GM19397 (cell line): ENCODE measurements around the gene CCDC183.
"Not testable (repeated sequence)": the region's sequence is repeated elsewhere in the genome, so short reads cannot be mapped to it uniquely, and the experiment has no call there.

Source experiments
- ATAC-seq: cut with Tn5 transposase; IDR thresholded peaks from one replicate; pipeline ENCODE4 v1.9.1; 2021; ENCODE audit warnings: mild to moderate bottlenecking, moderate library complexity; ENCODE audit not compliant: unreplicated experiment

CCDC183 gene

DNA sequence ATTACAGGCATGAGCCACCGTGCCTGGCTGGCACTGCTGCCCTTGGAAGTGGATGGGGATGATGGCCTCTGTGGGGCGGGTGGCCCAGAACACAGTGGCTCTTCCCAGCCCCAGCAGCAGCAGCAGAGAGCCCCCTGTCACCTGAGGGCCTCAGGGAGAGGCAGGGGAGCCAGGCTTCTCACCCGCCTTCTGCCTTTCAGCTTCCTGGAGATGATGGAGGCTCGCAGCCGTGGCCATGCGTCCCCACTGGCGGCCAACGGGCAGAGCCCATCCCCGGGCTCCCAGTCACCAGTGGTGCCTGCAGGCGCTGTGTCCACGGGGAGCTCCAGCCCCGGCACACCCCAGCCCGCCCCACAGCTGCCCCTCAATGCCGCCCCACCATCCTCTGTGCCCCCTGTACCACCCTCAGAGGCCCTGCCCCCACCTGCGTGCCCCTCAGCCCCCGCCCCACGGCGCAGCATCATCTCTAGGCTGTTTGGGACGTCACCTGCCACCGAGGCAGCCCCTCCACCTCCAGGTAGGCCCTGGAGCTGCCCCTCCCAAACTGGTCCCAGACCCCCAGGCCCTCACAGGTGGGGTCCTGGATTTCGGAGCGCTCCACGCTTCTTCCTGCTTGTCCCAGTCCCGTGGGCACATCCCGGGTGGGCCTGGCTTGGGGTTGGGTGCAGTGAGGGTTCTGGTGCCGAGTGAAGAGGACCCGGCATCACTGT lies 41.2 kb downstream of the CCDC183 start:
- no peak for ATAC-seq

DNA sequence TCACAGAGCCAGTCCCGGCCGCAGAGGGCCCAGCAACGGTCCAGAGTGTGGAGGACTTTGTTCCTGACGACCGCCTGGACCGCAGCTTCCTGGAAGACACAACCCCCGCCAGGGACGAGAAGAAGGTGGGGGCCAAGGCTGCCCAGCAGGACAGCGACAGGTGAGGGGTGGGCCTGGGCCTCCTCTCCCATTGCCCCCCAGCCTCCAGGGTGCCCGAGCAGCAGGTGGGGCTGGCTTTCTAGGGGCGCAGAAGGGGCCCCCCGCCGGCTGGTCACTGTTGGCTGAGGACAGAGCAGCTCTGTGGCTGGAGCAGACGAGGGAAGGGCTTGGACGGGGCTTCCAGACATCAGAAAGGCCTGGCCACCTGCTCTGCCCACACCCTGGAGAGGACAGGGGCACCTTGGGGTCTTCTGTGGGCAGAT lies 41.7 kb downstream of the CCDC183 start:
- ATAC-seq: not testable (repeated sequence)

DNA sequence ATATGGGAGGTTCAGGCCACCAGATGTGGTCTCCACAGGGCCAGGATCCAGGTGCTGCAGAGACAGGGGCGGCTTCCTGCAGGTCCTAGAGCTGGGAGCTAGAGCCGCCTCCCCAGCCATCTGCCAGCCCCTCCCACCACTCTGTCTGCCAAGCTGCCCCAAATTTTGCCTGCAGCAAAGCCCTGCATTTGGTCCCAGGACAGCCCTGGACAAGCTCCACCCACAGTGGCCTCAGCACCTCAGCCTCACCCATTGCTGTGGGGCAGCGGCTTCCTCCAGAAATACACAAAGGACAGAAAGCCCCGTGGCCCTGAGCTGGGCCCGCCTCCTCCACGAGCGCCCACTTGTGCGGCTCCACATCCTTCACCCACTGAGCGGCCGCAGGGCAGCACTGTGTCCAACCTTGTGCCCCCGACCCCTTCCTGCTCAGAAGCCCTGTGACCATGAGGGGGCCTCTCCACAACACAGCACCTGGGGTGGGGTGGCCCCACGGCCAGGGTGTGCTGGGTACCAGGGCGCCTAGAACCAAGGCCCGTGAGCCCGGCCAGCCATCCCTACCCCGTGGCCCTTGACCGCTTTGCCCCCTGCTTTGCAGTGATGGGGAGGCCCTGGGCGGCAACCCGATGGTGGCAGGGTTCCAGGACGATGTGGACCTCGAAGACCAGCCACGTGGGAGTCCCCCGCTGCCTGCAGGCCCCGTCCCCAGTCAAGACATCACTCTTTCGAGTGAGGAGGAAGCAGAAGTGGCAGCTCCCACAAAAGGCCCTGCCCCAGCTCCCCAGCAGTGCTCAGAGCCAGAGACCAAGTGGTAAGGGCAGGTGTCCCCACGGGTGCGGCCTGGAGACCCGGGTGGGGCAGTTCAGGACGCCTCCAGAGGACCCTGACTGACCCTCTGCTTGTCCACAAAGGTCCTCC lies 42.4 kb downstream of the CCDC183 start:
- no peak for ATAC-seq

DNA sequence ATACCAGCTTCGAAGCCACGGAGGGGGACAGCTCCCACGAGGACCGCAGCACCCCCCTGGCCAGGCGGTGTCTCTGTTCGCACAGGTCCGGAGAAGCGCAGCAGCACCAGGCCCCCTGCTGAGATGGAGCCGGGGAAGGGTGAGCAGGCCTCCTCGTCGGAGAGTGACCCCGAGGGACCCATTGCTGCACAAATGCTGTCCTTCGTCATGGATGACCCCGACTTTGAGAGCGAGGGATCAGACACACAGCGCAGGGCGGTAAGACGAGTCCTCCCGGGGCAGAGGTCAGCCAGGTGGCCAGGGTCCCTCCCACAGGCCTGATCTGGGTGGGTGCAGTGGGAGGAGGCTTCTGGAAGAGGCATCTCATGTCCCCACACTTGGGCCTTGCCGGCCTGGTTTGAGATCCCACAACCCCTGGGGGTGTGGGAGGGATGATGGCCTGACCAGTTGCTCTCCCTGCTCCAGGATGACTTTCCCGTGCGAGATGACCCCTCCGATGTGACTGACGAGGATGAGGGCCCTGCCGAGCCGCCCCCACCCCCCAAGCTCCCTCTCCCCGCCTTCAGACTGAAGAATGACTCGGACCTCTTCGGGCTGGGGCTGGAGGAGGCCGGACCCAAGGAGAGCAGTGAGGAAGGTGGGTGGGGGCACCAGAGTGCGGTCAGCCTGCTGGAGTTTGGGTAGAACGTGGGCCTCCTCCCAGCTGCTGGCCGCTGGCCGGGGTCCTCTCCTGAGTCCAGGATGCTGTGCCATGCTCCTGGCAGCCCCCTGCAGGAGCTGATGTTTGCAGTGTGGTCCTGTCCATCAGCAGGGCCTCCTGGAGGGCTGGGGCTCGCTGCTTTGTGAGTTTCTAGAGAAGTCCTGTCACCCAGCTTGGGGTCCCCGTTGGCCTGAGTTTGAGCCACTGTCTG lies 43.3 kb downstream of the CCDC183 start:
- ATAC-seq: no peak

DNA sequence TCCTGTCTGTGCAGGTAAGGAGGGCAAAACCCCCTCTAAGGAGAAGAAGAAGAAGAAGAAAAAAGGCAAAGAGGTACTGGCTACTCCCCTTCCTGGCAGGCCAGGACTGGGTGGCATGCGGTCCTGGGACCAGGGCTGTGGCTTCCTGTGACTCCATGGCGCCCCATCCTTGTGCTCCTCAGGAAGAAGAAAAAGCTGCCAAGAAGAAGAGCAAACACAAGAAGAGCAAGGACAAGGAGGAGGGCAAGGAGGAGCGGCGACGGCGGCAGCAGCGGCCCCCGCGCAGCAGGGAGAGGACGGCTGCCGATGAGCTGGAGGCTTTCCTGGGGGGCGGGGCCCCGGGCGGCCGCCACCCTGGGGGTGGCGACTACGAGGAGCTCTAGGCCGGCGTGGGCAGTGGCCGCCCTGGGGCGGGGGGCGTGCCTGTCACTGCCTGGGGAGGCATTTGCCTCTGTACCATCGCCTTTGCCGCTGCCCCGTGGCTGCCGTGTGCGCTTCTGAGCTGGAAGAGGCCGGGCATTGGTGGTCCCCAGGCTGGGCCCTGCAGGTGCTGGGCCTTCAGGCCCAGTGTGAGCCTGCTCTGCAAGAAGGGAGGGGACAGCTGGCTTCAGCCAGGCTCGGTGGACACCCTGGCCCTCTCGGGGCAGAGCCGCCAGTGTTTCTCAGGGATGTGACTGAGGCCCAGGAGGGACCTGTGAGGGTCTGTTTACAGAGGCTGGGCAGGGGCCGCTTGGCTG lies 44.2 kb downstream of the CCDC183 start:
- ATAC-seq: no peak

DNA sequence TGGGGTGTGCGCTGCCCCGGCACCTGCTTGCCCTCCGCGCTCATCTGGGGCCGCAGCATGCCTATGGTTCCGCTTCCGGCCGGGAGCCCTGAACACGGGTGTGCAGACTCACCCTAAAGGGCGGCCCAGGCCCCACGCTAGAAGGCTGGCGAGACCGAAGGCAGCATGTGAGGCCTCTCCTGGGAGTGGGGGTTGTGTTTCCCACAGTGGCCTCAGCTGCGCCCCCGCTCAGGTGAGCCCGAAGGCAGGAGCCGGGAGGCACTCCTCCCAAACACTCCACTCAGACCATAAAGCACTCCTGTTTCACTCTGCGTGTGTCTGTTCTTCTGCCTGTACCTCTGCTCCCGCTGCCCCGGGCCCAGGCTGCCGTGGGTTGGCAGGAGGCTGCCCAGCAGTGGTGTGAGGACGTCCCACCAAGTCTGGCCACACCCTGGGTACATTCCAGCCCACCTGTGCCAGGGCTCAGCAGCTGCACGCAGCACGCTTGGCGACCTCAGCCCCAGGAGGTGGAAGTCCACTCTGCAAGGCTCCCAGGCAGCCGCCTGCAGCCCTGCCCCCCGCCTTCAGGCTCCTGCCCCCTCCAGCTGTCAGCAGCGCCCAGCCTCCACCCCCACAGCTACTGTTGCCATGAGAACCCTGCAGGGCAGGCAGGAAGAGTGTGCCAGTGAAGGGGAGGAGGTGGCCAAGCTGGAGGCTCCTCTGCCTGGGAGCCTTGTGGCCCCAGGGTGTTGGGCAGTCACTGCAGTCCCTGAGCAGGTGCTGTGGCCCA lies 44.9 kb downstream of the CCDC183 start:
- ATAC-seq: no peak

DNA sequence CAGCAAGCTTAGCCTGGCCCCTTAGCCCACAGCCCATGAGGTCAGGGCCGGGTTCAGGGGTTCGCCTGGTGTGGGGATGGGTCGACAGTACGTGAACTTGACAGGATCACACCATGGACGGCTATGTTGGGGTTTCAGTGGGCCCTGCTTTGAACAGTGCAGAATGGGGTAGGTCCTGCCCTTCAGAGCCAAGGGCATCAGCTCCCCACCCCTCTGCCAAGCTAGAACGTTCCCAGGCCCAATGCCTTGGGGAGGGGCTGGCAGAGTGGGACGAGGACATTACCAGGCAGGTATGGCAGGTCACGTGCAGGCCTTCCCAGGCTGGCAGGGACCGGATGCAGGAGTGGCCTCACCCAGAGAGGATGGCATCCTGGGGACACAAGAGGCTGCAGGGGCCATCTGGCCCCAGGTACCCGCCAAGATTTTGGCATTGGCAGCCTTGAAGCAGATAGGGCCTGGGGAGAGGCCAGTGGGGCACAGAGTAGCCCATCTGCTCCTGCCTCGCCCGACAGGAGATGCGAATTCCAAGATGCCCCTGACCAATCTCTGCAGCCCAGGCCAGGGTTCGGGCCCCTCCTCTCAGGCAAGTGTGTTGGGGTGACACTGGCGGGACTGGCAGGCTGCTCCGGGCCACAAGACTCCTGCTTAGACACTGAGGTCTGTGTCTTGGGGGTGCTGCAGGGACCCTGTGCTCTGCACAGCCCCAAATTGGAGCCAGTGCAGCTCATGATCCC lies 45.7 kb downstream of the CCDC183 start:
- not testable (repeated sequence) for ATAC-seq

DNA sequence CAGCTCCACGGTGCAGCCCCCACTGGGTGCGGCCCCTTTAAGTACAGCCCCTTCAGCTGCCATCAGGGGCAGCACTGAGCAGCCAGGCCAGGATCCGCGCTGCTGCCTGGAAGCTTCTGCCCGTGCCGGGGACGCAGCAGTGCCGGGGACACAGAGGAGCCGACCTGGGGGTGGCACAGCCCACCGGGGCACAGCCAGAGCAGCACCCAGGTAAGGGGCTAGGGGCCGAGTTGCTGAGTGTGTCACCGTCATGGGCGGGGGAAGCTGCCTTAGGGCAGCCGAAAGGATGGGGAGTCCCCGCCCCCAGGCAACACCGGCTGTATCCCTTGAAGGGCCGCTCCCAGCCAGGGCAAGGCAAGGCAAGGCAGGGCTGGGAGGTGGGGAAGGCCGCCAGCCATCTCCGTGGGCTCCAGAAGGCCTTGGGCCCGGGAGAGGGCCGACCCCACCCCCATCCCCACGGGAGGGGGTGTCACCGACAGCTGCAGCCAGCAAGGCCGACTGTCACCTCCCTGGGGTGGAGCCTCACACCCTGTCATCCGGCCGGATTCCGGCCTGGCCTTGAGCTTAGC lies 46.3 kb downstream of the CCDC183 start, which contains the start of gene AJM1:
AJM1 (plus strand) TSS at position 99 of the 569 bp plus-strand sequence. CDS start 1,937 bp downstream, outside the sequence.
- peak; percentile 62 for ATAC-seq

DNA sequence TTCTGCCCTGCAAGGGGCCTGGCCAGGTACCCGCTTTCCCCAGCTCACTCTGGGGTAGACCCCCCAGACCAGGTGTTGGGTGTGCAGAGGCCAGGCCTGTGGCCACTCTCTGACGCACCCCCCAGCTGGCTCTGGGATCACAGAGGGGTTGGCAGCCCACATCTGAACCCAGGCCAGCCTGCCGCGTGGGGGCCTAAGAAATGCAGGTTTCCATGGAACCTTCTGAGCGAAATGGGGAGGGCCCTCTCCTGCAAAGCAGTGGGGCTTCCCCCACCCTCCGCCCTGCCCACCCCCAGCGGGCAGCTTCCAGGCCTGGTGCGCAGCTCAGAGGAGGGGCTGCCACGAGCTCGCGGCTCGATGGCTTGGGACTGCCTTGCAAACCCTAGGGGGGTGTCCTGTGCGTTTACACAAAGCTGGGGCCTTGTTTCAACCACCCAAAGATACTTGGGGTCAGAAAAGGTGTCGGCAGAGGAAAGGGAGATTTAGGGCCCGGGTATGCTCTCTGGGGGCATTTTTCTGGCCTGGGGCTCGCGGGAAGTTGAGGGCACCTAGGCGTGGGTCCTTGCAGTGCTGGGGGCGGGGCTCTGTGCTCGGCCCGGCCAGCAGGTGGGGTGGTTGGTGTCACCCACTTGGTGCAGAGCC lies 47.1 kb downstream of the CCDC183 start:
- ATAC-seq: not testable (repeated sequence)

DNA sequence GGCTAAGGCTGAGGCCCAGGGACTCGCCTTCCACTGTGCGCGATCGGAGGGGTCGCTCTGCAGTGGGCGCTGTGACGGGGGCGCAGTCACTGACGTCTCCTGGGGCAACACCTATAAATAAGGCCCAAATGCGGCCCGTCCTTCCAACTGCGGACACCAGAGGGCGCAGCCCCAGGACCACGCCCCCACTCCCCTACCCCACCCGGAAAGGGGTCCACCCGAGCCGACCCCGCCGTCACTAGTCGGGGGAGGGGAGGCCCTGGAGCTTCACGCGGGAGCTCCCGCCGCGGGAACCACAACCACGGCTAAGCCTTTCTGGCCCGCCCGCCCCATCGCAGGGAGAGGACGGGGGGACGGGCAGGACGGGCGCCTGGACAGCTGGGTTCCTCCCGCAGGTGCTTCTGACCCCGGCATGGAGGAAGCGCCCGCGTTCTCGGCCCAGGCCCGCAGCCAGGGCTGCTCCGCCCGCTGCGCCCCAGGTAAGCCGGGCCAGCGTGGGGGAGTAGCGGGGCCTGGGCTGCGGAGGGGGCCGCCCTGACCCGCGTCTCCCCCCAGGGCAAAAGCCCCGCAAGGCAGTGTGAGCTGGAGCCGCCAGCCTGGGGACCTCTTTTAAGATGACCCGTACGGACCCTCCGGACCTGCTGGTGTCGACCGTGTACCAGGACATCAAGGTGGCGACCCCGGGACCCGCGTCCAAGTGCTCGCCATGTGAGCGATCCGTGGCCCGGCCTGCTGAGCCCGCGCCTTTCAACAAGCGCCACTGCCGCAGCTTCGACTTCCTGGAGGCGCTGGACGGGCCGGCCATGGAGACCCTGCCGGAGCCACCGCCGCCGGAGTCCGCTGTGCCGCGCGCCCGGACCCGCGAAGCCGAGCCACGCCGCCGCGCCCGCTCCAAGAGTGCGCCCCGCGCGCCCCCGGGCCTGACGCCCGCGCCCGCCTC lies 47.9 kb downstream of the CCDC183 start:
- ATAC-seq: not testable (repeated sequence)

DNA sequence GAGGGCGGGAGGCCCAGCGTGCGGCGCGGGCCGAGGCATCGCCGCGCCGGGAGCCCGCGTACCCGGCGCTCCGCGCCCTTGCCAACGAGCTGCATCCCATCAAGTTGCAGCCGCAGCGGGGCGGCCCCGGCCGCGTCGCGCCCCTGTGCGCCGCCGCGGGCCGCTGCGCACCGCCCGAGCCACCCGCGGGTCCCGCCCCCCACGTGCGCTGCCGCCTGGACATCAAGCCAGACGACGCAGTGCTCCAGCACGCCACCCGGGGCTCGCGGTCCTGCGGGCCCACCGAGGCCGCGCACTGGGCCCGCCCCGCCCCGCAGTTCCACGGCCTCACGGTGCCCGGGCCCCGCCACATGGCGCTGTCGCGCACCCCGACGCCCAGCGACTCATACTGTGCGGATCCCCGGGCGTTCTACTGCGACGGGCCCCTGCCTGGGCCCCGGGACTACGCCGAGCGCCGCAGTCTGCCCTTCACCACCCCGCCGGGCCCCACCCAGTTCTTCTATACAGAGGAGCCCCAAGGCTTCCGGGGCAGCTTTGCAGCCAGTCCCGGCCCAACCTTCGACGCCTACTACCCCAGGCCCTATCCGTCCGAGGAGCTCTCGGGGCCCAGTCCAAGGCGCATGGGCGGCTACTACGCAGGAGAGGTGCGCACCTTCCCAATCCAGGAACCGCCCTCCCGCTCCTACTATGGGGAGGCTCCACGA lies 48.8 kb downstream of the CCDC183 start:
- ATAC-seq: no peak

DNA sequence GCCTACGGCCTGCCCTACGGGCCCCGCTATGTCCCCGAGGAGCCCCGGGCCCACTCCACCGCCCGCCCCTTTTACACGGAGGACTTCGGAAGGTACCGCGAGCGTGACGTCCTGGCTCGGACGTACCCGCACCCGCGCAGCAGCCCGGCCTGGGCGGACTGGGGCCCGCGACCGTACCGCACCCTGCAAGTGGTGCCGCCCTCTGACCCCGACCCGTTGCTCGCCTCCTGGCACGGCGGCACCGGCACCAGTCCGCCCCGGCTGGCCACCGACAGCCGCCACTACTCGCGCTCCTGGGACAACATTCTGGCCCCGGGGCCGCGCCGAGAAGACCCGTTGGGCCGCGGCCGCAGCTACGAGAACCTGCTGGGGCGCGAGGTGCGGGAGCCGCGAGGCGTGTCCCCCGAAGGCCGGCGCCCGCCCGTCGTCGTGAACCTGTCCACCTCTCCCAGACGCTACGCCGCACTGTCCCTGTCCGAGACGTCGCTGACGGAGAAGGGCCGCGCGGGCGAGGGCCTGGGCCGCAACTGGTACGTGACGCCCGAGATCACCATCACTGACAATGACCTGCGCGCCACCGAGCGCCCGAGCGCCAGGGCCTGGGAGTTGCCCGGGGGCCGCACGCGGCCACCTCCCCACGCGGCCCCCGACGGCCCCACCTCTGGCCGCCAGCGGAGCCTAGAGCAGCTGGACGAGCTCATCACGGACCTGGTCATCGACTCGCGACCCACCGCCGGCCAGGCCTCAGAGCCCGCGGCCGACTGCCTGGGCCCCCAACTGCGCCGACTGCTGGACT lies 49.5 kb downstream of the CCDC183 start:
- no peak for ATAC-seq

DNA sequence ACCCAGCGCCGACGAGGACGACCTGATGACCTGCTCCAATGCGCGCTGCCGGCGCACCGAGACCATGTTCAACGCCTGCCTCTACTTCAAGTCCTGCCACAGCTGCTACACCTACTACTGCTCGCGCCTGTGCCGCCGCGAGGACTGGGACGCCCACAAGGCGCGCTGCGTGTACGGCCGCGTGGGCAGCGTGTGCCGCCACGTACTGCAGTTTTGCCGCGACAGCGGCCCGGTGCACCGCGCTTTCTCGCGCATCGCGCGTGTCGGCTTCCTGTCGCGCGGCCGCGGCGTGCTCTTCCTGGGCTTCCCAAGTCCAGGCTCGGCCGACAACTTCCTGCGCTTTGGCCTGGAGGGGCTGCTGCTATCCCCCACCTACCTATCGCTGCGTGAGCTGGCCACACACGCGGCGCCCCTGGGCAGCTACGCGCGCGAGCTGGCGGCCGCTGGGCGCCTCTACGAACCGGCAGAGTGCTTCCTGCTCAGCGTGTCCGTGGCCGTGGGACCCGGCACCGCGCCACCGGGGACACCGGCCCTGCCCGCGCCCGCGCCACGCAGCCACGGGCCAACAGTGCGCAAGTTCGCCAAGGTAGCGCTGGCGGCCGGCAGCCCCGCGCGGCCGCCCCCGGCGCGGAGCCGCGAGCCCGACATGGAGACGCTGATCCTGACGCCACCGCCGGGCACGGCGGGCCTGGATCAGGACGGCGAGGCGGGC lies 50.4 kb downstream of the CCDC183 start:
- ATAC-seq: no peak

DNA sequence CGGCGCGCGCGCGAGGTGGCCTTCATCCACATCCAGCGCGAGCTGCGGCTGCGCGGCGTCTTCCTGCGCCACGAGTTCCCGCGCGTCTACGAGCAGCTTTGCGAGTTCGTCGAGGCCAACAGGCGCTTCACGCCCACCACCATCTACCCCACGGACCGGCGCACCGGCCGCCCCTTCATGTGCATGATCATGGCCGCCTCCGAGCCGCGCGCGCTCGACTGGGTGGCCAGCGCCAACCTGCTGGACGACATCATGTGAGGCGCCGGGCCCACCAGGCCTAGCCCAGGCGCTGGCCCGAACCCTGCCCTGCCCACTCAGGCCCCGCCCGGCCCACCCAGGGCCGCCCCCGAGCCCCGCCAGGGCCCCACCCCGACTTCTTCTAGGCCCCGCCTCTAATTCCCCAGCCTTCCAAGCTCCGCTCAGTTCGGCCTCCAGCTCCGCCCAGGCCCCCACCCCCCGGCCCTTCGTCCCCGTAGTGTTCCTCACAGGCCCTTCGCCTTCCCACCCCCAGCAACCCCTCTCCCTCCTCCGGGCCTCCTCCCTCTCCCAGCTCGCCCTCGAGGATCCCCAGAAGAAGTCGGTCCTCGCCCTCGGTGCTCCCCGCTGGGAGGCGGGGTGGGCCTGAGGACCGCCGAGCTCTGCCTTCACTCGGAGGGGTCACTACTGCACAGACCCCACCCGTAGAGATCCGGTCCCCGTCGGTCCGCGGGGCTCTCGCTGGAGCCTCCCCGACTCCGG lies 51.1 kb downstream of the CCDC183 start:
- ATAC-seq: no peak
